Measurements from ENCODE around the gene HSPBP1. TPM values are rescaled to one million over a fixed set of nuclear protein-coding genes. Genes with fewer than 3 reads are reported as not detected.
A peak's percentile ranks its signal among the peaks of the same experiment; 100 is the strongest.
"Not testable (repeated sequence)": the region's sequence is repeated elsewhere in the genome, so short reads cannot be mapped to it uniquely, and the experiment has no call there.

HSPBP1 gene
- polyA plus RNA-seq (2013, experiment 1 of 2), result 32.8 TPM
- polyA plus RNA-seq (2013, experiment 2 of 2), result 30.1 TPM

- peaks cover 10 to 17% of the 10 kb centered on the region in 2 donors for H3K36me3 ChIP-seq (replicated peaks in 1 of 2; ENCODE audit: control insufficient read depth in 2 of 2, insufficient read depth in 2 of 2, low read length in 2 of 2)
- H2BK5ac ChIP-seq (ENCODE audit: low read length), result peak within 1 kb of the TSS; percentile 71
- DNase-seq (ENCODE audit: low spot score), result peak; percentile 98
- H3K18ac ChIP-seq (ENCODE audit: low read length), result peak within 1 kb of the TSS; percentile 97
- H3K4me2 ChIP-seq (ENCODE audit: insufficient read depth, low read length, poor library complexity, severe bottlenecking), result peak within 1 kb of the TSS; percentile 72
- H2AK5ac ChIP-seq (ENCODE audit: low read depth, low read length), result peak within 1 kb of the TSS; percentile 95
- peaks cover 7% of the 10 kb centered on the region for H3K79me1 ChIP-seq (ENCODE audit: low read depth, low read length)
- no peak within 1 kb of the TSS for H3K4ac ChIP-seq (ENCODE audit: low read length)
- peak within 1 kb of the TSS; percentile 73 to 91 for H3K4me3 ChIP-seq (ENCODE audit: low read length in 2 of 2)
- no CpG with 5 or more reads among the region's 52 CpGs for WGBS, 2 donors (ENCODE audit: extremely low coverage in 2 of 2, insufficient read length in 2 of 2, insufficient replicate concordance in 1 of 2)
- H3K4me1 ChIP-seq (ENCODE audit: control insufficient read depth in 2 of 2, insufficient read depth in 1 of 2, low read depth in 1 of 2, low read length in 2 of 2), result peaks cover 10 to 21% of the 10 kb centered on the region in 2 donors
- H4K91ac ChIP-seq (ENCODE audit: low read depth, low read length, poor library complexity), result peak within 1 kb of the TSS; percentile 69
- H3K27me3 ChIP-seq (ENCODE audit: control insufficient read depth in 3 of 3, insufficient read depth in 3 of 3, low read depth in 1 of 3, low read length in 3 of 3), result no peaks in the 10 kb centered on the region
- H4K8ac ChIP-seq (ENCODE audit: low read depth, low read length), result peak within 1 kb of the TSS; percentile 43
- H3K14ac ChIP-seq (ENCODE audit: low read length), result peak within 1 kb of the TSS; percentile 42
- no peaks in the 10 kb centered on the region for H3K9me3 ChIP-seq (replicated peaks in 1 of 2; ENCODE audit: control insufficient read depth in 2 of 2, insufficient read depth in 1 of 2, low read depth in 1 of 2, low read length in 2 of 2)
- peak within 1 kb of the TSS; percentile 97 for H3K27ac ChIP-seq (replicated peaks; ENCODE audit: low read length)
- peak within 1 kb of the TSS; percentile 79 for H2BK12ac ChIP-seq (ENCODE audit: low read length)
- peak within 1 kb of the TSS; percentile 87 for H2BK120ac ChIP-seq (ENCODE audit: low read depth, low read length)
- H2BK15ac ChIP-seq (ENCODE audit: low read length), result peak within 1 kb of the TSS; percentile 99
- peak within 1 kb of the TSS; percentile 64 for H3K9ac ChIP-seq (ENCODE audit: low read depth, low read length, poor library complexity)
- peak within 1 kb of the TSS; percentile 84 for H2AFZ ChIP-seq (ENCODE audit: low read length)
- H3K23ac ChIP-seq (ENCODE audit: low read depth, low read length, poor library complexity), result peak within 1 kb of the TSS; percentile 53
Observed at GRCh38 chr19:55279770-55280643, at the start of gene HSPBP1. Gene HSPBP1, minus strand, starts transcription at chr19:55280110. Its CDS starts 502 bp downstream, at chr19:55279608.

- H3K9me3 ChIP-seq (replicated peaks in 1 of 2; ENCODE audit: control insufficient read depth in 2 of 2, insufficient read depth in 1 of 2, low read depth in 1 of 2, low read length in 2 of 2); H2BK120ac ChIP-seq (ENCODE audit: low read depth, low read length); H2BK15ac ChIP-seq (ENCODE audit: low read length); DNase-seq (ENCODE audit: low spot score); H3K18ac ChIP-seq (ENCODE audit: low read length); H3K4me2 ChIP-seq (ENCODE audit: insufficient read depth, low read length, poor library complexity, severe bottlenecking); H3K4me1 ChIP-seq (ENCODE audit: control insufficient read depth in 2 of 2, insufficient read depth in 1 of 2, low read depth in 1 of 2, low read length in 2 of 2); H3K4me3 ChIP-seq (ENCODE audit: low read length in 2 of 2); H3K9ac ChIP-seq (ENCODE audit: low read depth, low read length, poor library complexity); H3K23ac ChIP-seq (ENCODE audit: low read depth, low read length, poor library complexity); H3K27me3 ChIP-seq (ENCODE audit: control insufficient read depth in 3 of 3, insufficient read depth in 3 of 3, low read depth in 1 of 3, low read length in 3 of 3); H3K36me3 ChIP-seq (replicated peaks in 1 of 2; ENCODE audit: control insufficient read depth in 2 of 2, insufficient read depth in 2 of 2, low read length in 2 of 2); H3K79me1 ChIP-seq (ENCODE audit: low read depth, low read length); H2BK12ac ChIP-seq (ENCODE audit: low read length); H2AFZ ChIP-seq (ENCODE audit: low read length); H2BK5ac ChIP-seq (ENCODE audit: low read length); H4K91ac ChIP-seq (ENCODE audit: low read depth, low read length, poor library complexity); H3K4ac ChIP-seq (ENCODE audit: low read length); H4K8ac ChIP-seq (ENCODE audit: low read depth, low read length); H2AK5ac ChIP-seq (ENCODE audit: low read depth, low read length); H3K14ac ChIP-seq (ENCODE audit: low read length); H3K27ac ChIP-seq (replicated peaks; ENCODE audit: low read length): not testable (repeated sequence)
- WGBS, 2 donors (ENCODE audit: extremely low coverage in 2 of 2, insufficient read length in 2 of 2, insufficient replicate concordance in 1 of 2), result no CpG with 5 or more reads among the region's 4 CpGs
Observed at GRCh38 chr19:55328774-55329318, 48.9 kb upstream of the HSPBP1 start.

GRCh38 chr19:55325172-55325571 is 45.3 kb upstream of the HSPBP1 start, which contains the start of gene TMEM150B:
Gene TMEM150B, minus strand, starts transcription at chr19:55325341. Its CDS starts 4,305 bp downstream, at chr19:55321036.
- Histone ChIP-seq H3K9ac (ENCODE audit: low read depth, low read length, poor library complexity) (no peak within 1 kb of the TSS), H3K14ac (ENCODE audit: low read length) (no peak within 1 kb of the TSS), H3K4me2 (ENCODE audit: insufficient read depth, low read length, poor library complexity, severe bottlenecking) (no peak within 1 kb of the TSS), H2BK12ac (ENCODE audit: low read length) (no peak within 1 kb of the TSS), H3K36me3 (replicated peaks in 1 of 2; ENCODE audit: control insufficient read depth in 2 of 2, insufficient read depth in 2 of 2, low read length in 2 of 2) (no peaks in the 10 kb centered on the region), H4K8ac (ENCODE audit: low read depth, low read length) (no peak within 1 kb of the TSS), H3K27ac (replicated peaks; ENCODE audit: low read length) (no peak within 1 kb of the TSS), H2AK5ac (ENCODE audit: low read depth, low read length) (no peak within 1 kb of the TSS), H2BK5ac (ENCODE audit: low read length) (no peak within 1 kb of the TSS), H3K4ac (ENCODE audit: low read length) (no peak within 1 kb of the TSS), H3K27me3 (ENCODE audit: control insufficient read depth in 3 of 3, insufficient read depth in 3 of 3, low read depth in 1 of 3, low read length in 3 of 3) (peaks cover 0 to 20% (median 0%) of the 10 kb centered on the region in 3 experiments), H2BK15ac (ENCODE audit: low read length) (no peak within 1 kb of the TSS), H3K79me1 (ENCODE audit: low read depth, low read length) (no peaks in the 10 kb centered on the region), H3K4me1 (ENCODE audit: control insufficient read depth in 2 of 2, insufficient read depth in 1 of 2, low read depth in 1 of 2, low read length in 2 of 2) (peaks cover 0 to 3% of the 10 kb centered on the region in 2 donors), H4K91ac (ENCODE audit: low read depth, low read length, poor library complexity) (no peak within 1 kb of the TSS), H3K9me3 (replicated peaks in 1 of 2; ENCODE audit: control insufficient read depth in 2 of 2, insufficient read depth in 1 of 2, low read depth in 1 of 2, low read length in 2 of 2) (no peaks in the 10 kb centered on the region), H3K4me3 (ENCODE audit: low read length in 2 of 2) (no peak within 1 kb of the TSS), H2AFZ (ENCODE audit: low read length) (peak within 1 kb of the TSS; percentile 22), H3K23ac (ENCODE audit: low read depth, low read length, poor library complexity) (no peak within 1 kb of the TSS), H3K18ac (ENCODE audit: low read length) (no peak within 1 kb of the TSS), H2BK120ac (ENCODE audit: low read depth, low read length) (no peak within 1 kb of the TSS)
- no CpG with 5 or more reads among the region's 14 CpGs for WGBS, 2 donors (ENCODE audit: extremely low coverage in 2 of 2, insufficient read length in 2 of 2, insufficient replicate concordance in 1 of 2)
- no peak for DNase-seq (ENCODE audit: low spot score)

- DNase-seq (ENCODE audit: low spot score), result no peak
- Histone ChIP-seq H3K4me1 (ENCODE audit: control insufficient read depth in 2 of 2, insufficient read depth in 1 of 2, low read depth in 1 of 2, low read length in 2 of 2) (peaks cover 0 to 3% of the 10 kb centered on the region in 2 donors), H3K9ac (ENCODE audit: low read depth, low read length, poor library complexity) (no peak overlapping the region), H3K4ac (ENCODE audit: low read length) (no peak overlapping the region), H4K91ac (ENCODE audit: low read depth, low read length, poor library complexity) (no peak overlapping the region), H3K79me1 (ENCODE audit: low read depth, low read length) (no peaks in the 10 kb centered on the region), H3K4me2 (ENCODE audit: insufficient read depth, low read length, poor library complexity, severe bottlenecking) (no peak overlapping the region), H2BK12ac (ENCODE audit: low read length) (no peak overlapping the region), H2BK15ac (ENCODE audit: low read length) (no peak overlapping the region), H3K23ac (ENCODE audit: low read depth, low read length, poor library complexity) (no peak overlapping the region), H2BK5ac (ENCODE audit: low read length) (no peak overlapping the region), H2AFZ (ENCODE audit: low read length) (peak overlapping the region; percentile 22), H3K4me3 (ENCODE audit: low read length in 2 of 2) (no peak overlapping the region), H3K9me3 (replicated peaks in 1 of 2; ENCODE audit: control insufficient read depth in 2 of 2, insufficient read depth in 1 of 2, low read depth in 1 of 2, low read length in 2 of 2) (no peaks in the 10 kb centered on the region), H3K14ac (ENCODE audit: low read length) (no peak overlapping the region), H2AK5ac (ENCODE audit: low read depth, low read length) (no peak overlapping the region), H3K27ac (replicated peaks; ENCODE audit: low read length) (no peak overlapping the region), H3K36me3 (replicated peaks in 1 of 2; ENCODE audit: control insufficient read depth in 2 of 2, insufficient read depth in 2 of 2, low read length in 2 of 2) (no peaks in the 10 kb centered on the region), H3K18ac (ENCODE audit: low read length) (no peak overlapping the region), H3K27me3 (ENCODE audit: control insufficient read depth in 3 of 3, insufficient read depth in 3 of 3, low read depth in 1 of 3, low read length in 3 of 3) (peaks cover 0 to 20% (median 0%) of the 10 kb centered on the region in 3 experiments), H4K8ac (ENCODE audit: low read depth, low read length) (no peak overlapping the region), H2BK120ac (ENCODE audit: low read depth, low read length) (no peak overlapping the region)
- WGBS, 2 donors (ENCODE audit: extremely low coverage in 2 of 2, insufficient read length in 2 of 2, insufficient replicate concordance in 1 of 2), result no CpG with 5 or more reads among the region's 6 CpGs
Observed at GRCh38 chr19:55324662-55325061, 44.8 kb upstream of the HSPBP1 start.
